Germinal center (tissue), 1 donor: ENCODE data around the gene AXIN2.
"Not testable (repeated sequence)": the region's sequence is repeated elsewhere in the genome, so short reads cannot be mapped to it uniquely, and the experiment has no call there.

ENCODE experiments used
- DNase-seq: peaks from one replicate; pipeline ENCODE4 v3.0.0; 2012; ENCODE audit warnings: mixed read lengths, low spot score

The AXIN2 gene

DNA sequence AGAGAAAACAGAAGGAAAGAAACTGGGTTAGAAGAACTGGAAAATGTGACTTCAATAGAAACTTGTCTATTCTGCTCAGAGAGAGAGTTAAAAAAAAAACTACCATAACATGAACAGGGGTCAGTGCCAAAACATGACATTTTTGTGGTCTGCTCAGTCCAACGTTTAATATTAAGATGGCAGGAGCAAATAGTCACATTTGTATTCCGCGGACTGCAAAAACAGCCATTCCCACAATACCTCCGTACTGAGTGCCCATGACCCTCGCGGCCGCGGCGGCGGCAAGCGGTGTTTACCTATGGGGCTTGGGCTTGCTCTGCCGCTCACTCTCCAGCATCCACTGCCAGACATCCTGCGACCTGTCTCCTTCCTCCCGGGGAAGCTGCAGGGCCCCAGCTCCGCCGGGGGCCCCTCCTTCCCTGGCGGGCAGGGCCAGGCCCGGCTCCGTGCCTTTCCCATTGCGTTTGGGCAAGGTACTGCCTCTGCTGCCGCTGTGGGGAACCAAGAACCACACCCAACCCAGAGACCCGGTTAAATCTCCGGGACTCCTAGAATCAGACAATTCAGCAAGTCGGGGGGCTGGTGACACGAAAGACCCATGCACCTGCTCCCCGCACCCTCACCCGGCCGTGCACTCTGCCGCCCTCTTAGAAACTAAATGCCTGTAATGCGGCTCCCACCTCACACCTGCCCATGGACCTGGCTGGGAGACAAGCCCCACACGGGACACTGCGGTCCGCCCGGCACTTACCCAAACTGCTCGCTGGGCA is 24.7 kb downstream of the AXIN2 start:
- DNase-seq = no peak

DNA sequence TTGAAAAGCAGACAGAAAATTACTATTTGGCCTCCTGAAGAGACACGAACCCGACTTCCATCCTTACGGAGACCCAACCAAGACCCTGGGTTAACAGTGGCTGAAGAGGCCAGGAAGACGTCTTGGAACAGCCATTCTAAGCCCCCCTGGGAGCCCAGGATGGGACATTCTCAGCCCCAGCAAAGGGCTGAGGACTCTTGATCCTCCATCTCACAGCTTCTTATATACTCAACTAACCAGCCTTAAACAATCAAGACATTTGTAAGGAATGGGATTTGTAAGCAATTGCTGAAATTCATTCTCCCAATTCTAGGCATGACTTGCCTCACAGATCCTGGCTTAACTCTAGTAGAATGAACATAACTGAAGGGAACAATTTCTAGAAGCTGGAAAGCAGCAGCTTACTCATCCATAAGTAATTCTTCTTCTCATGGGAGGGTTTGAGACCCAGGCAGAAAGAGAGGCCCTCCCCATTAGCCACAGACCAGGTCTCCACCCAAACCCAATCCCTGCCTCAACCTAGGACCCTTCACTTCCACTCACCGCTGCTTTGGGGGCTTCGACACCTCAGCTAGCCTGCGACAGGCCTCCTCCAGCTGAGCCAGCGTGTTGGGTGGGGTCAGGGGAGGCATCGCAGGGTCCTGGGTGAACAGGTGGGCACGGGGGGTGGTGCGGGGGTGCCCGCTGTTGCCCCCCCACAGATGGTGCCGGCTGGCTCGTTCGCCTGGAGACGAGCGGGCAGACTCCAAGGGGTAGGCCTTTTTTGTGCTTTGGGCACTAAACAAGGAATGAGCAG is 25.5 kb downstream of the AXIN2 start:
- no peak for DNase-seq

DNA sequence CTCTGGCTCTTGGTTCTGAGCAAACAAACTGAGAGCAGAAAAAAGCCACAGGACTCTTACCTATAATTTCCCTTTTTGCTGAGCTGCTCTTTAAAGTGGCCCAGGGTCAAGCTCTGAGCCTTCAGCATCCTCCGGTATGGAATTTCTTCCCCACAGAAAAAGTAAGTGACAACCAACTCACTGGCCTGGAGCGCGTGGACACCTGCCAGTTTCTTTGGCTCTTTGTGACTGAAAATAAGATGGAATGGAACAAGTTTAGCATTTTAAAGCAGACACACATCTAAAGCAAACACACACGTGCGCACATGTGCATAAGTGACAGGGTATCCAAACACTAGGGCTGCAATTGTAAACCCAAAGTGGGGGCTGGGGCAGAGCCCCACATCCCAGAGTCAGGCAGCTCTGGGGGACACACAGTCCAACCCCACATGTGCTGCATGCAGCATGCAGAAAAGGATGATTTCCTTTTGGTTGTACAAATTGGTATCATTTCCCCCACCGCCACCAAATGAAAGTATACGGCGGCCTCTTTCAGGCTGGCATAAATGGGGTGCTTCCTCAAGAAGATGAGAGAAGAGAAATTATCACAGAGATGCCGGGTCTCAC is 27.5 kb downstream of the AXIN2 start:
- no peak for DNase-seq

DNA sequence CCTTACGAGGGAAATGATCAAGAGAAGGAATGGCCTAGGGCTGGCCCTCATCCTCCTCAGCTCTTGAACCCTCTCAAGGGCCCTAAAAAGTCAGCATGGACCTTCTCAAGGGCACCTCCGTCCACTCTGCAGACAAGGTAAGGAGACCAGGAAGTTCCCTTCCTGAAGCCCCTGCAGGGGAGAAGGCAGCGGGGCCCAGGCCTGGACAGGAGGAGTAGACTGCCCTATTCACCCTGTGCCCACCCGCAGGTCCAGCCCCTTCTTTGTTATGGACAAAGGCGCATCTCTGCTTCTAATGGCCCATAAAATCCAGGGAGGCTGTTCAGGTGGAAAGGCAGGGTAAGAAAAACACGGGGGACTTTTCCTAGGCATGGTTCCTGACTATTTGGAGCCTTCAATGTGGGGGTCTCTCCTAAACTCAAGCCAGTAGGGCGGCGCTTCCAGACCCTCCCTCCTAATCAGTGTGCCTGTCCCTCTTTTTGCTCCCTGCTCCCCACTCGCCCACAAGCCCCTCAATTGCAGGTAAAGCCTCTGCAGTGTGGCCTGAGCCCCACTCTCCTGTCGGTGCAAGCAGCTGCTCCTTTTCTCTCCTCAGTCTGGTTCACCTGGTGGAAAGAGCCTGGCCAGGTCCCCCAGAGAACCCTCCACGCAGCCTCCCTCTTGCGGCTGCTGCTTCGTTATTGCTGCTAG is 28.2 kb downstream of the AXIN2 start:
- DNase-seq = no peak

DNA sequence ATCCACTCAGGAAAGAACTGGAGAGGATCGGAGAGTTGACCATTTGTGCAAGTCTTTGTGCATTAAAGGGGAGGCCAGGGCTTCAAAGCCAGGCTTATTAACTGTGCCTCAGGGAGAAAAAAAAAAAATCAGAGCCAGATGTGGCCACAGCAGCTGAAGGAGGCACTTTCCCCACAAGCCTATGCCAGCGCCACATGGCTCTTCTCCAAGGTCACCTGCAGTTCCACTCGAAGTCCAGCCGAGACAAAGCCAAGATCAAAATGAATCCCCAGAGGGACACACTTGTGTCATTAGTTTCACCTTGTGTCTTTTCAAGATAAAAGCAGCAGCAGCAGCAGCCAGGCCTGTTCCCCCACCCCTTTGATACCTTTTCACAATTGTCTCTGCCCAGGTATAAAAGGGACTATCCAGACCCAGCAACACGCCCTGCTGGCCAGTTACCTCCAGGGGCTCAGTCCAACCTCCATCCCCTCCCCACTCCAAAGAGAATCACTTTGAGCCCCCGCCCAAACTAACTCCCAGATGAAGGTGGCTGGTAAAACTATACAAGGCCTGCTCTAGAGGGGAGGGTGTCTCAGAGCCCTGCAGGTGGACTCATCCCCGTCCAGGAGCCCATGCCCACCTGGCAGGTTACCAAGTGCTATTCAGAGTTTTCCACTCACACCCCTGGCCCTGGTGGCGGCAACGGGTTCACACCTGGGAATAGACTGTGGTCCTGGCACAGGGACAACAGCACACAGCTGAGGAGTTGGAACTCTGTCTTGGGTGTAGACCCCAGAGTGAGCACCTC is 29.2 kb downstream of the AXIN2 start:
- DNase-seq = no peak

DNA sequence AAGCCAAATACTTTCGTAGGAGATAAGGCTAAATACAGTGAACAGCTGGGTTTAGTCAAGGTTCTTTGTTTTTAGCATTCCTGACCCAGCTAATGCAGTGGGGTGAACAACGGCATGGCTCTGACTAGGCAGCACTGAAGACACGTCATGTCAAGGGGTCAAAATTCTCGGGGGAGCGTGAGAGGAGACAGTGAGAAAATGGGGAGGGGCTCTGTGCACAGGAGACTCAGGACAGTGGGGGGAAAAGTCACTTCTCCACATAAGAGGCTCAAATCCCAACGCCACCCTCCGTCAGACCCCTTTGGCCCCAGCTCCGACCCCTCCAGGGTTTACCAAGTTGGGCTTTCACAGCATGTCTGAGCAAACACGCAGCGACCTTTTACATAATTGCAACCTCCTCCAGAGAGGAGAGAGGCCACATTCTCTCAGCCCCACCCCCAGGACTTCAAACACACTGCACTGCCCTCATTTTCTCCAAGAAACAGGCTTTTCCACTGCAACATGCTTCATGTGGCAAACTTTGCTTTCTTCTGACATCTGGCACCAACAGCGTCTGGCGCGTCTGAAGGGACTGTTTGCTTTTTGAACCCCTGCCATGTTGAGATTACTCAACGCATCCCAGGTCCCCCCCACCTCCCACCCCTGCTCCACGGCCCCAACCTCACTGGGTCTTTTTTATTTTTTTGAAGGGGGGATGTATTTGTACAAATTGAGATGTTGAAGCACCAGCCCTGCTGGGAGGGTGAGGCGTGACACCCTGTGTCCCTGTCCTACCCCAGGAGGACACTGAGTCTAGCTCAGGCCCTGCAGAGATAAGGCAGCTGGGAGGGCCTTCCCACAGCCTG is 30.0 kb downstream of the AXIN2 start:
- no peak for DNase-seq

DNA sequence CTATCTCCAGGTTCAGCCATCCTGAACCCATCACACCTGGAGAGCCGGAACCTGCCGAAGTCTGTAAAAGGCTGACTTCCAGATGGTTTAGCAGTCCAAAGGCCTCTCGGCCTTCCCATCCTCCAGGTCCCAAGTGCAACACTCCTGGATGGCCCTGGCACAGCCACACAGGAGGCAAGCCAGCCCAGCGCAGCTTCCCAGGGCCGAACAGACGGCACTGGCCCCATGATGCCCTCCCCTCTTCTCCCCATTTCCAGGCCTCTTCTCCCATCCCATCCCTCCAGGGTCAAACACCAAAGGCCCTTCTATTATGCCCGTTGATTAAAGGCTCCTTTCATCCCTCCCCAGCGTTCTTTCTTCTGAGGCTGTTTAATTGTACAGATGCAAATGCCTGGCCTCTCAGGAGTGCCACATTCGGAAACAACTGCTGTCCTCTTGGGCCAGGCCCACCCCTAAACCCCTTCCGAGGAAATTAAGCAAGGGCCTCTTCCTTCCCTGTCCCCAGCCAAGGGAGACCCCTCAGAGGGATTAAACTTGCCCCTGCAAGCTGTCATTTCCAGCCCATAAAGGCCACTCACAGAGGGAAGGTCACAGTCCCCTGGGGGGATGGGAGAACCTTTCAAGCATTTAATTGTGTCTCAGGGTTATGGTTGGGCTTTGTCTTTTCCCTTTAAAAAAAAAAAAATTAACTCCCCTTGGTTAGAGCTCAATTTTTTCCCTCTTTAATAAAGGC is 30.8 kb downstream of the AXIN2 start:
- no peak for DNase-seq

DNA sequence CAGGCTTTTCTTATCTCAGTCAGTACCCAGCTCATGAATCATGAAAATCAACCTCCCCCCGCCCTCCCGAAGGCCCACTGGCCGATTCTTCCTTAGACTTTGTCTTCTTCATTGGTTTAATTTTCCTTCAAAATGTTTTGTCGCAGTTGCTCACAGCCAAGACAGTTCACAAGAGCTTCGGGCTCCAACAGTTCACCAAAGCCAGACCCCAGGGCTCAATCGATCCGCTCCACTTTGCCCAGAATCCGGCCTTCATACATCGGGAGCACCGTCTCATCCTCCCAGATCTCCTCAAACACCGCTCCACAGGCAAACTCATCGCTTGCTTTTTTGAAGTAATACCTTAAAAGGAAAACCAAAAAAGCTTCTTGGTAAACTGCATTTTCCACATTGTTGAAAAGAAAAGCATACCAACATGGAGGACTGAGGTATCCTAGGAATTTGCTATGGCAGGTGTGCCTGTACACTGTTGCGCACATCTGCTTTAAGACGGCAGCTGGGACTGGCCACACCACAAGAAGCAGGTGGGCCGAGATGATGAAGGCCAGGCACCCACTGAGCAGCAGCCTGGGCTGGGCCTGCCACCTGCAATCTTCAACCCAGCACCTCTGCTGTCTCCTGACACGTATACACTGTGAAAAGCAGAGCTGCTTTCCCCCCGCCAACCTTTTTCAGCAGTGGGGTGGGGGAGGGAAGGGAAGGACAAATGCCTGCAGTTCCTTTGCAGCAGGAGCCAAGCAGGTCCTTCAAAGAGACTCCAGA is 31.5 kb downstream of the AXIN2 start:
- no peak for DNase-seq

DNA sequence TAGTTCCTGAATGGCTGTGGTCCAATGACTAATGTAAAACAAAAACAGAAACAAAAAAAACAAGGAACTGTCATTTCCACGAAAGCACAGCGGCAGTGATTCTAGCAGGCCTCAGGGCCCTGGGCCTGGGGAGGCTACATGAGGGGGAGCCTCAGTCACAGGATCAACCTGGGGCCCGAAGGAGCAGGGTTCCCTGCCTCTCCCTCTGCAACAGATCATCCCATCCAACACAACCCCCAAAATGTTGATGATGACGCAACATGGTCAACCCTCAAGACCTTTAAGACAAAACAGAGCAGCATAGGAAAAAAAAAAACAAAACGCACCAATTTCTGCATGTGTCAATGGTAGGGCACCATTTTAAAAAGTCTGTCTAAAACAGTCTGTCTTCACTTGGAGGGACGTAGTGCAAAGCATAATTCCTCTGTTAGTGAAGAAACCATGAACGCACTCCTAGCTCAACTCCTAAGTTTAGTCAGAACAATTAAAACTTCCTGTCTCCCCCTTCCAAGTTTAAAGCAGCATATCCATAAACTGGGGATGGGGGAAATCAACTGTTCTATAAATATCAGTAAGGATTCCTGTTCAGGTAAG is 32.3 kb downstream of the AXIN2 start:
- no peak for DNase-seq

DNA sequence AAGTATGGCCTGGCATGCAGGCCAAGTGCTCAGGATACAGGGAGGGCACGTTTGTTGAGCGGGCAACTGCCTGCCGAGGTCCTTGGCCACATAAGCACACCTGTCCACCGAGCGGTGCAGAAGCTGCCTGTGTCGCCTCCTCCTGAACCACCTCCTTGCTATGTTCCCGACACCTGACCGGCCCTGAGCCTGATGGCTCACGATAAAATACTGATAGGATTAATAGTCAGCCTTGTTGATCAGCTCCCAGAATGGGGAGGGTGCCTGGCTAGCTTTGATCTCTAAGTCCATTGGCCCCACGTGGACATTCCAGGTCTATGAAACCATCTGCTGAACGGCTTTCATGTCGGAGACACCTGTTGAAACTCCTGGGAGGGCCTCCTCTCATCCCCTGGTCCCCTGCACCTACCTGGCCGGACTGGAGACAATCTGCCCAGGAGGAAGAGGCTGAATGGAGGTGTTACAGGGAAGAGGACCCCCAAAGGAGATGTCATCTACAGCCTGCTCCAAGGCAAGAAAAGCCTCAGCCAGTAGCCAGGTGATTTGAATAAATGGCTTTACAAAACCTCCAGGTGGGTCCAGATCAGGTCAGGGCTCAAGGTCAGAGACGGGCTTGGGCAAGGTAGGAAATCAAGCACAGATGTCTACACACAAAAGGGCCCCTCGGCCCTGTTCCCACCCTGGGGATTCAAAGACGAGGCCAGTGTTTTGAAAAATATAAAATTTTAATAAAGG is 33.4 kb downstream of the AXIN2 start:
- no peak for DNase-seq

DNA sequence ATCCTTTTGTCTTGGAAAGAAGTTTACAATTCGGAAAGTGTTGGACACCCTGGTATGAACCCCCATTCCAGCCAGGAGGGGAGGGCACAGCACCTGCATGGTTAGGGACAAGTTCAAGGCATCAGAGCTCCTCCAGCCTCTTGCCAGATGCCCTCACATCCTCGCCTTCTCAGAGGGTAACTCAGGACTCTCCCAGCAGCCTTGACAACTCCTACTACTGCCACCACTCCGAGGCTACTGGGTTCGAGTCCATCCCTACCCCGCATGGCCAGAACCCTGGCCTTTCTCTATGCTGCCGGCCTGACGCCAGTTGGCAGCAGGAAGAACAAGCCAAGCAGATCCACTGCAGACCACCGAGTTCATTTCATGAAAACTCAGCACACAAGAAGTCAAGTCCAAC is 34.1 kb downstream of the AXIN2 start:
- no peak for DNase-seq

DNA sequence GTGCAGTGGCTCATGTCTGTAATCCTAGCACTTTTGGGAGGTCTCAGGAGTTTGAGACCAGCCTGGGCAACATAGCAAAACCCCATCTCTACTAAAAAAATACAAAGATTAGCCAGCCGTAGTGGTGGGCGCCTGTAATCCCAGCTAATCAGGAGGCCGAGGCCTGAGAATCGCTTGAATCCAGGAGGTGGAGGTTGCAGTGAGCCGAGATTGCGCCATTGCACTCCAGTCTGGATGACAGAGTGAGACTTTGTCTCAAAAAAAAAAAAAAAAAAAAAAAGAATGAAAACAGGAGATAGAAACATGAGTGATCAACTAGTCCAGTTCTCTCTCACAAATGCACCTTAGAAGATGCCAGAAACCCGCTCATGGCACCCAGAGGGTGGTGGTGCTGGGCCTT is 34.6 kb downstream of the AXIN2 start:
- DNase-seq = not testable (repeated sequence)

DNA sequence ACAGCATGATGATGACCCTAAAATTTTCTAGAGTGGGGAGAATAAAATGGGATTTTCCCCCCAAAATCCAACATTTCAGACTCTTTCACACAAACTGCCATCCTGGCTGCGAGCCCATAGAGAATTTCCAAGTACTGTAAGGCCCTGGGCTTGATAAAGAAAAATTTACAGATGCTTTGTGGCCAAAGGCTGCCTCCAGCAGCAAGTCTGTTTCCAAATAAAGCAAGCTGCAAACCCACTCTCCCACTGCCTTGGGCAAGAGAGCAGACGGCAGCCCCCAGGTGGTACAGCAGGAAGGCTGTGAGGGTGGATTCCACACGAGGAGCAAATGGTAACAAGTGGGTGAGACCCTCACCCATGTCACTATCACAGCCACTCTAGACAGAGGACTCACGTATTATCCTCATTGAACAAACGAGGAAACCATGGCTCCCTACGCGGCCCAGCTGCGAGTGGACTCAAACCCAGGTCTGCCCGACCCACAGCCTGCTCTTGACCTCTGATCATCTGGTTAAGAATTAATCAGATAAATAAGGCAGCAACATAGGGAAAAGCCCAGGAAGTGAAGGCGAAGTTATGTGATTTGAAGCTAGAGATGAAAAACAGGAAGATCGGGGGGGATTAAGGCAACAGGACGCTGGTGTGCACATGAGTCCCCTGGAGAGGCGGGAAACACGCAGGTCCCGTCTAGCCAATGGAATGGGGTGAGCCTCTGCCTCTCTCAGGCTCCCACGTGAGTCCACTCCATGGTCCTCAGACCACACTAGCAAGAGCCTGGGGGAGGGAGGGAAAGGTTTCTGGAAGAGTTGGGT is 37.4 kb downstream of the AXIN2 start:
- no peak for DNase-seq

DNA sequence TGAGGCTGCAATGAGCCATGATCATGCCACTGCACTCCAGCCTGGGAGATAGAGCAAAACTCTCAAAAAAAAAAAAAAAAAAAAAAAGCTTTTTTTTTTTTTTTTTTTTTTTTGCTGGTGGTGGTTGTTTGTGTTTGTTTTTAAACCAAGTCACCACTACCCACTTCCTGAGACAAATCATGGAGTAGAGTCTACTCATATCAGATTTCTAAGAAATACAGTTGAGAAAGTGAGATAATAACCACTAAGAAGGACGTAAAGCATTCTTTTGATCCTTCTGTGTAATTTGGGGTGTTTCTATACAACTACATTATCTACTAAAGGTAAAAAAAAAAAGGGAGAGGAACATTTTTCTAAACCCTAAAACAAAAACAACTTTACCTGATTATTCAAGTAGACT is 38.0 kb downstream of the AXIN2 start:
- DNase-seq = no peak

DNA sequence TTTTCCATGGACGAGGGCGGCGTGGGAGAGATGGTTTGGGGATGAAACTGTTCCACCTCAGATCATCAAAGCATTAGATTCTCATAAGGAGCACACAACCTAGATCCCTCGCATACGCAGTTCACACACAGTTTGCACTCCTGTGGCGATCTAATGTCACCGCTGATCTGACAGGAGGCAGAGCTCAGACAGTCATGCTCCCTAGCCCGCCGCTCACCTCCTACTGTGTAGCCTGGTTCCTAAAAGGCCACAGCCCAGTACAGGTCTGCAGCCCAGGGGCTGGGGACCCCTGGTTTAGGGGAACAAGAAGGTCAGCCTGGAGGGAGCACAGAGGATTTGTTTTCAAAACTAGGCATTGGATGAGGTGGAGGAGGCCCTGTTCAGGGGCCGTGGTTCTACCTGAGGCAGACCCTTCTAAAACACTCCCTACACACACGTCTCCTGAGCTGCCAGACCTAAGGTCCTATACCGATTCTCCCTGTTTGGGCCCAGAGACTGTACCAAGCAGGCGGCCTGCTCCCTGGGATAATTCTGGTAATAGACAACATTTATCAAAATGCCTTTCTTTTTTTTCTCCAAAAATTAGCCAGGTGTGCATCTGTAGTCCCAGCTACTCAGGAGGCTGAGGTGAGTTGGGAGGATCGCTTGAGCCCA is 38.6 kb downstream of the AXIN2 start:
- DNase-seq = no peak

DNA sequence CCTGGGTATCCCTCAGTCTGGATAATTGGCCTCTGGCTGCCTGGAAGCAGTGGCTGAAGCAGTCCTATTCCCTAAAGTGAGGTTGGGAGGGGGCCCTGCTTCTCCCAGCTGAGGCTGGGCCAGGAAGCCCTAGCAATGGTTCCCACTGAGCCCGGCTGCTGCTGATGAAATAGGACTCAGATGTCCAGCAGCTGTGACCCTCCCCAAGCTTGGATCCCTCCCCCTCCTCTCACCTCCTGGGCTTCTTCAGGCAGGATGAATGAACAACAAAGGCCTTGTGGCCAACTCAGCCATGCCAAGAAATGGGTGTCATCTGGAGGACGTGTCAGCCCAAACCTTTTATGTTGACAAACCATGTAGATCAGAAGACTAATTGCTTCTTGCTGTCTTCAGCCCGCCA is 42.0 kb downstream of the AXIN2 start:
- DNase-seq = no peak

DNA sequence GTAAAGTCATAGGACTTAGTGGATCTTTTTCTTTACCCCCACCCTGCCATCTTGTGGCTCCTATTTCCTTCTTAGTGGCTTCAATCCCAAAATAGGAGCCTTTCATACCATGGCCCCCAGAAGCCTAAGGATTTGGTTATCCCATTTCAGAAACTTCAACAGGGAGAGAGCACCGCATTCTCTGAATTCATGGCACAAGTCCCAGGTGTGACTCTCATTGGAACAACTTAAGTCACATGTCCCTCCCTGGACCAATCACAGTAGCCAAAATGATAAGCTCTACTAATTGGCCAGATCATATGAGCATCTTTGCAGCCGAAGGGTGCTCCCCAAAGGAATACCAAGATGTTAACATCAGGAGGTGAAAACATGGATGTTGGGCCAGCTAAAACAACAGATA is 43.2 kb downstream of the AXIN2 start:
- DNase-seq = no peak
